GM04503 (cell line): ENCODE measurements around the gene CFAP45.

ENCODE experiments used
- DNase-seq: peaks from one replicate; pipeline ENCODE4 v3.0.0-alpha.2; 2012; ENCODE audit warnings: low read depth

Gene CFAP45

DNA sequence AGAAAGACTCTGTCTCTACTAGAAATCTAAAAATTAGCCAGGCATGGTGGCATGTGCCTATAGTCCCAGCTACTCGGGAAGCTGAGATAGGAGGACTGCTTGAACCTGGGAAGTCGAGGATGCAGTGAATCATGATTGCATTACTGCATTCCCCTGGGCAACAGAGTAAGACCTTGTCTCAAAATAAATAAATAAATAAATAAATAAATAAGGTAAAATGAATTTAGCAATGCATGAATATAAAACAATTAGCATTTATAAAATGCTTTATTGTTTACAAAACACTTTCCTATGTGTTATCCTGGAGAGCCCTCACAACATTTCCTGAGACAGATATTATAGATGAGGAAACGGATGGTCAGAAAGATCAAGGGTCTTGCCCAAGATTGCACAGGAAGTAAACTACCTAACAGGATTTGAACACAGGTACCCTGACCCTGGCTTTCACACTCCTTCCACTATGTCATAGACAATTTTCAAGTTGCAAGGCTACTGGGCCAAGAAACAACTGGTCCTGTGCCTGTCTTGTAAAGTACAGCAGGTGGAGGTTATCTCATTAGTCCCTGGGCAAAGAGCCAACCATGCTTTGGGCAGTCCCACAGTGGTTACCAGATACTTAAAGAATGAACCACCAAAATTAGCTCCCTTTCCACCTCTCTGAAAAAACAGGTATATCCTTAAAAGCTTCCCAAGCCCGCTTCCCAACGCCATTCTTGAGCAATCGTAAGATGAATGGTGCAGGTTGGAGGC, 22.1 kb downstream of the CFAP45 start:
- no peak for DNase-seq

DNA sequence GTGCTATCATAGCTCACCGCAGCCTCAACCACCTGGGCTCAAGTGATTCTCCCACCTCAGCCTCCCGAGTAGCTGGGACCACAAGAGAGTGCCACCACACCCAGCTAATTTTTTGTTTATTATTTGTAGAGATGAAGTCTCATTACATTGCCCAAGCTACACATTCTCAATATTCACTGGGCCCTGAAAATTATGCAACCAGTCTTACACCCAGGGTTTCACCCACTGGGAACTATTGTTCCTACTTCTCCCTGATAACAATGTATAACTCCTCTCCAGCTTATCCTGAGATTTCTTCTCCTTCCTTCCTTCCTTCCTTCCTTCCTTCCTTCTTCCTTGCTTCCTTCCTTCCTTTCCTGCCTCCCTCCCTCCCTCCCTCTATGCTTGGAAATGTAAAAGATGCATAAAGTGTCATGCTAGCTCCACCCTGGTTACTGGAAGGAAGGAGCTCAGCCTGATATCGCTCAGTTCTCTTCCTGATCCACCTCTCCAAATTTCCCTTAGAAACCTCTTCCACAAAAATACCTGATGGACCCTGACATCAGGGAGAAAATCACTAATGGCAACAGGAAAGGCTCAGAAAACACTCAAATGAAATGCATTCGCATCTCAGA, 26.3 kb downstream of the CFAP45 start:
- DNase-seq = no peak

- DNase-seq = no peak
These were observed 27.1 kb downstream of the CFAP45 start for GRCh38 chr1:159872891-159873290.

DNA sequence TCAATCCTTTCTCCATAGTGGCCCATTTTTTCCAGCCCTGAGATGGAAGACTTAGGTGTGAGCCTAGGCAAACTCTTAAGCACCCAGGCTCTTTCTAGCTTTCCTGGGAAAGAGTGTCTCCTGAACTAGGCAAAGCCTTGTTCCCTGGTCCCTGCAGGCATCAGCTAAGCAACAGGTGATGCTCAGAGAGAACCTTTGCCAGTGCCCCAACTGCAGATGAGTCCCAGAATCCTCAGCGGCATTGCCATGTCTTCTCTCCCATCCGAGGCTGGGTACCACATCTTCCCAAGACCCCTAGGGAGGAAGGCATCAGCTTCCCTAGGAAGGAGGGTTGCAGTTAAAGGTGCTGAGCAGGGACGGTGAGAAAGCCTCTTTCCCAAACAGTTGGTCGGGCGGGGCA, 29.3 kb downstream of the CFAP45 start:
- DNase-seq = no peak

DNA sequence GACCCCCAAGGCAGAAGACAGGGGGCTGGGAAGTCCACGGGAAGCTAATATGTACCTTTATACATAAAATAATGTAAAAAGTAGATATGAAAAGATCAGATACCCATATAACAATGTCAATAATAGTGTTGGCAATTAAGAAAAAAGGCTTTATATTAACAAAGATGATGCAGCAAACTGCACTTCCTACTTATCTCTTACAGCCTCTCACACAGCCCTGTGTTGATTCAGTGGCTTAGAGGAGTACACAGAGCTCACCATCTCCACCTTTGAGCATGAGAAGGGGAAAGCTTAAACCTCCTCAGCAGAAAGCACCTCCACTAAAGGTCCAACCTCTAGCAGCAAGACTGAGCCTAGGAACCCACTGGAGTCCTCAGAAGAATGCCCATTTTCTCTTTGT, 30.4 kb downstream of the CFAP45 start:
- no peak for DNase-seq

DNA sequence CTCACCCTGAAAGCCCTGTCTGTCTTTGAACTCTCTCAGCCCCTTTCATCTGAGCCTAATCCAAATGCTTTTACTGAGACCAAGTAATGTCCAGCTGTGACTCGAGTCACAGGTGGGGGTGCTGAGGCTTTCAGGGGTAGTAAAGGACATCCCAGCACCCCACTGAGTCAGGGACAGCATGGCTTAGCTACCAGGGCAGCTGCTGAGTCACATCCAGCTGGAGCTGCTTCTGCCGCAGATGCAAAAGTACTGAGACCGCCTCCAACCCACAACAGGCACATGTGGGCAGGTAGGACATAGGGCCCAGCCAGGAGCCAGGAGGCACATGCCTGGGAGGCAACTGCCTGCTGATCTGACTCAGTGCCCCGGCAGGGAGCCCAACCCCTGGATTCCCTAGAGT, 30.8 kb downstream of the CFAP45 start:
- no peak for DNase-seq

DNA sequence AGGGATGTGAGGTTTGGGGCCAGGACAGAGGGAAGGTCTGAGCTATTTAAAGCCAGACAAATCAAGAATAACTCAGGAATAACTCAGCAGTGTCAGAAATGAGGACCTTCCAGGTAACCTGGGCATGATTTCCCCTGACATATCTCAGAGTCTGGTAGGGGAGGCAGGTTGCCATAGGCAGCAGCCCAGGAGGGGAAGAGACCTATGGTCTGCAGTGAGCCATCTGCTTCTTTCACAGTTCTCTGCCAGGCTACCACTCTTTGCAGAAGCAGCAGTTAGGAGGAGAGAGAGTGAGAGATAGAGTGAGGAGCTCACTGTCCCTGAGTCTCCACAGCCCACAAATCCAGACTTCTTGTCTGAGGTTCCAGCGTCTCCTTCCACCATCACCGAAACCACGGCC, 31.2 kb downstream of the CFAP45 start:
- no peak for DNase-seq

GRCh38 chr1:159867664-159868026, 32.3 kb downstream of the CFAP45 start:
- DNase-seq = no peak

- DNase-seq = no peak
These were observed 32.9 kb downstream of the CFAP45 start for GRCh38 chr1:159866905-159867663.

DNA sequence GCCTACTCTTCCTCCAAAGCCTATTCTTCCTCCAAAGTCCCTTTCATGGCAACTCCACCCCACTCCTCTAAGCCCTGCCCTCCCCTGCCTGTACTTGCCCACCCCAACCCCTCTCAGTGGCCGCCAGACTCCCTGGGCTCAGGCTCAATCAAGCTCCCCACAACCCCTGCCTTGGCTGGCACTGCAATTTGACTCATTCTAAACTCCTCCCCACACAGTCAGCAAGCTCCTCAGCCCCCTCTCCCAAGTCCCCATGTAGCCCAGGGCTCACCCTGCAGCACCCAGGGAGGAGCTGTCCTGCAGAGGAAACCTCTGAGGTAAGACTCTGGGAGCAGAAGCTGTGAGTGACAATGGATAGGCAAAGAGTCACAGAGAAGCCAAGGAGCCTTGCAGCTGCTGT, 33.9 kb downstream of the CFAP45 start:
- no peak for DNase-seq

GRCh38 chr1:159864262-159864661, 35.7 kb downstream of the CFAP45 start:
- no peak for DNase-seq

GRCh38 chr1:159862557-159862956, 37.4 kb downstream of the CFAP45 start, which contains the start of gene VSIG8:
Gene VSIG8, minus strand, starts transcription at chr1:159862657. Its CDS starts 136 bp downstream, at chr1:159862521.
- DNase-seq = no peak

DNA sequence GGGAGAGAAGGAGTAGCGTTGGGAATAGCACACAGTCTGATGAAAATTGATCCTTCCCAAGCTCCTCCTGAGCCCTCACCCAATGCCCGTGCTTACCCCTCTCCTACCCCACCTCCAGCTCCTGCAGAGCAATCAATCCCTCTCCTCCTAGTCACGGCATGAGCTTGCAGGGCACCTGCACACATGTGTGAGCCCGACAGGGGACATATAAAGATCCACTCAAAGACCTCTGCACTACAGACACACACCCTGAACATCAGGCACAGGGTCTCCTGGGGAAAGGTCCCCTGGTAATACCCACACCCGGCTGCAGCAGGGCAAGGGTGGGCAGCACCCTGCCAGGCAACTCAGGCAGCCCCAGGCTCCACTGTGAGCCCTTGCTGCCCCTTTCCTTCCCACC, 37.9 kb downstream of the CFAP45 start:
- DNase-seq = no peak

DNA sequence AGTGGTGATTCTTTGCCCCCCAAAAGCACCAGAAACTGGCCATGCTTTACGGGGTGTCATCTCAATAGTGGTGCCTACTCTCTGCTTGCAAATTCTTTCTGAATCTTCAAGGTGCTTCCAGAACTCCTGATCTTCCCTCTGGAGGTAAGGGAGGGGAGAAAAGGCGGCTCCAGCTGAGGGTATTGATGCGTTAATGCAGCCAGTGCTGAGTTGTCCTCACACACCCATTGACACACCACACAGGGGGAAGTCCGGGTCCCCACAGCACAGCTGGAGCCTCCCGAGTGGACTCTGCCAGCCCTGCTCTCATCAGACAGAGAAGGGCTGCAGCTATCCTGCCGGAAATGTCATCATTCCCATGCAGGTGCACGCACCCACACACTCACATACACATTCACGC, 38.7 kb downstream of the CFAP45 start:
- no peak for DNase-seq

GRCh38 chr1:159860456-159860855, 39.5 kb downstream of the CFAP45 start:
- no peak for DNase-seq

DNA sequence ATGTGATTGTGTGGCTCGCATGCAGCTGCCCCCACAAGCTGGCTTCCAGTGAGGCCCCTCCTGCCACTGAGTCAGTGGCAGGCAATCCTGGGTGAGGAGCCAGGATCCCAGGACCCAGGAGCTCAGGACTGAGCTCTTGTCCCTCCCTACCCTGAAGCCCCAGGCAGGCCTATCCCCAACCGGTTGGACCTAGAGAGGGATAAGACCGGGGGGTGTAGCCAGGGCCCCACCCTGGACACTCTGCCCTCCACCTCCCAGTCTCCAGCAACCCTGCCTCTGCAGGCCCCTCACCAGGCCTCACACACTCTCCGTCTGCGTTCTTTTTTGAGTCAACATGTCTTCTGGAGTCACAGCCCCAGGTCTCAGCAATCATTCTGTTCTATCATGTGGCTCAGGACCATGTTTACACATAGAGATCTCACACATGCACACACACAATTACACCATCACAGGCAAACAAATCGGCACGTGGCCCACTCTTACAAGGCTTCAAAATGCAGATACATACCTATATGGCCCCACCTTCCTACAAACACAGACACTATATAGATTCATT, 40.1 kb downstream of the CFAP45 start:
- no peak for DNase-seq

- DNase-seq = no peak
These were observed 42.1 kb downstream of the CFAP45 start for GRCh38 chr1:159857889-159858288.

- no peak for DNase-seq
These were observed 43.4 kb downstream of the CFAP45 start for GRCh38 chr1:159856576-159856975.

DNA sequence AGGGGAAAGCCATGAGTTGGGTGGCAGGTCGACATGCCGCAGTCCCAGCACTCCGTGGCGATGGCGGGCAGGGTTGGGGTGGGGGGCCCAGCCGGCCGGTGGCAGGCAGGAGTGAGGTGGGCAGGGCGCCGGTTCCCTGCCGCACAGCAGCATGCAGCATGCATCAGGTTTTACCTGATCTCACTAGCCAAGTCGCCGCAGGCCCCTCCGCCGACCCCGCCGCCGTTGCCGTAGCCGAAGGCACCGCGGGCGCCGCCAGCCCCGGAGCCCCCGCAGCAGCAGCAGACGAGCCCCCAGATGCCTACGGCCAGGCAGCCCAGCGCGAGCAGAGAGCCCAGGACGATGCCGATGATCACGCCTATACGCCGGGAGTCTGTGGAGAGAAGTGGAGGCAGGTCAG, 44.3 kb downstream of the CFAP45 start:
- DNase-seq = no peak

DNA sequence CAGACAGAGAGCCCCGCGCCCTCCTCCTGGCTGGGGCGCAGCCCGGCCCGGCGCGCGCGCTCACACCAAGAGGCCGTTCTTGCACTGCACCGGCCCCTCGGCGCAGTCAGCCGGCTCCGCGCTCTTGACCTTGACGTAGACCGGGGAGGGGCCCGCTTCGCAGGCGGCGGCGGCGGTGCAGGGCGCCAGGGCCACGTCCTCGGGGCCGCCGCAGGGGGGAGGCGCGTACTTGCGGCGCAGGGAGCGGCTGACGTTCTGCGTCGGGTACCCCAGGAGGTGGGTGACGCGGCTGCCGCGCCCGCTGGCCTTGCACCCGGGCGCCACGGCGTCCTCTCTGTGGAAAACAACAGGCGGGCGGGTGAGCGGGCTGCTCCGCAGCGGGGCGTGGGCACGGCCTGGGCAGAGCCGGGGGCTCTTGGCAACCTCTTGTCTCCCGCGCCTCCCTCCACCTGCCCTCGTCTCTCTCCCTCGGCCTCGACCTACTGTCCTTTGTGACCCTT, 45.2 kb downstream of the CFAP45 start:
- peak; percentile 29 for DNase-seq

DNA sequence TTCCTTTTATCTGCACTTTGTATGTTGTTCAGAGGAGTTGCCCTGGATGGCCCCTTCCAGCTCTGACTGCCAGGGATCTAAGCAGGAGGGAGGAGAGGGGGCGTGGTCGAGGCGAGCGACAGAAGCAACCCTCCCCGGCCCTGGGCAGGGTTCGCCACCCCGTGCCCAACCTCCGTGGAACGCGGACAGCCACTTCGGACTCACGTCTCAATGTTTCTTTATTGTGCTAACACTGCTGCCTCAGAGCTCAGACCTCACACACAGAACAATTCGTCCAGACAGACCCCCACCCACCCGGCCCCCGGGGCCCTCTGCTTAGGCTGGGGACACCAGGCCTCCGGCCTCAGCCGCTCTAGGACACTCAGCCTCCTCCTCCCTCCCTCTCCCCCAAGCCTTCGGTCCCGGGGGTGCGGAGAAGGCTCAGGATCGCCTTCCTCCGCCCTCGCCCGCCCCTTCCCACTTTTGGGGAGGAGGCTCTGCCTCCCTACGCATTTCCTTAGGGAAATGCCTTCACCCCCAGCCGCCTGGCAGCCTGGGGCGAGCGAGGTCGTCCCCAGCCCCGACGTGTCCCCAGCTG, 45.8 kb downstream of the CFAP45 start:
- no peak for DNase-seq

DNA sequence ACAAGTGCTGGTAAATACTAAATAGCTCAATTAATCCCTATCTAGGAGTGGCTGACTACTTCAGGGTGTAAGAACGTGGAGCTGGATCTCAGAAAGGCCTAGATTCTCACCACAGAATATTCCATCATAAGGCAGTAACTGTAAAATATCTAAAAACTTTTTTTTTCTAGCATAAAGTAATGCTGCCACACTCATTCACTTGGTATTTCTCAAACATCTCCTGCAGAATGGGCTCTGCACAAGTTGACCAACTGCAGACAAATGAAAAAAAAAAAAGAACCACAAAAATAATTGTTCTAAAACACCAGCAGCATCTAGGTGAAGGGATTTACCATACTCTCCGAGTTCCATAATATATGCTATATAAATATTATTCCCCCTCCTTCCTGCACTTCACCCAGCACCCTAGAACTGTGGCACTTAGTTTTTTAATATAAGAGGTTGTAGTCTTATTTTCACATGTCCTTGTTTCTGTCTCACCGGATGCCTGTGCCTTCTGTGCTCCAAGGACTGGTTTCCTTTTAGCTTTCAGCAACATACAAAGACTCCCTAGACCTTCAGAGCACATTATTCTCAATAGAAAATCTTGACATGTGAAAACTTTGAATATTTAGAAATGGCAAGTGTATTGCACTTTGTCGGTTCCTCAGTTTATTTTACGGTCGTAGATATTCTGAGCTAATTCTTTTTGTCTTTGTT, 46.4 kb downstream of the CFAP45 start:
- DNase-seq = peak; percentile 34
